Stimulated activated naive CD8-positive, alpha-beta T cell treated with anti-CD3 and anti-CD28 coated beads, Interleukin-15, Interleukin-2, amounts not matched to agents 100 ng/mL and 50 ng/mL, for 24 hours (primary cell): ENCODE data around the gene RNF144A.
A peak's percentile ranks its signal among the peaks of the same experiment; 100 is the strongest.

Experiments used
- H3K27ac Mint-ChIP-seq: one replicate; pipeline ENCODE4 v1.8.0; 2021; ENCODE audit warnings: mild to moderate bottlenecking, mixed read lengths
- H3K27me3 Mint-ChIP-seq: one replicate; pipeline ENCODE4 v1.8.0; 2021; ENCODE audit warnings: mixed read lengths
- H3K36me3 Mint-ChIP-seq: one replicate; pipeline ENCODE4 v1.8.0; 2021; ENCODE audit warnings: low read depth, mixed read lengths
- H3K4me1 Mint-ChIP-seq: one replicate; pipeline ENCODE4 v1.8.0; 2021; ENCODE audit warnings: low read depth, mixed read lengths
- H3K4me3 Mint-ChIP-seq: one replicate; pipeline ENCODE4 v1.8.0; 2021; ENCODE audit warnings: mild to moderate bottlenecking, mixed read lengths
- H3K9me3 Mint-ChIP-seq: one replicate; pipeline ENCODE4 v1.8.0; 2021; ENCODE audit warnings: mixed read lengths

RNF144A gene

DNA sequence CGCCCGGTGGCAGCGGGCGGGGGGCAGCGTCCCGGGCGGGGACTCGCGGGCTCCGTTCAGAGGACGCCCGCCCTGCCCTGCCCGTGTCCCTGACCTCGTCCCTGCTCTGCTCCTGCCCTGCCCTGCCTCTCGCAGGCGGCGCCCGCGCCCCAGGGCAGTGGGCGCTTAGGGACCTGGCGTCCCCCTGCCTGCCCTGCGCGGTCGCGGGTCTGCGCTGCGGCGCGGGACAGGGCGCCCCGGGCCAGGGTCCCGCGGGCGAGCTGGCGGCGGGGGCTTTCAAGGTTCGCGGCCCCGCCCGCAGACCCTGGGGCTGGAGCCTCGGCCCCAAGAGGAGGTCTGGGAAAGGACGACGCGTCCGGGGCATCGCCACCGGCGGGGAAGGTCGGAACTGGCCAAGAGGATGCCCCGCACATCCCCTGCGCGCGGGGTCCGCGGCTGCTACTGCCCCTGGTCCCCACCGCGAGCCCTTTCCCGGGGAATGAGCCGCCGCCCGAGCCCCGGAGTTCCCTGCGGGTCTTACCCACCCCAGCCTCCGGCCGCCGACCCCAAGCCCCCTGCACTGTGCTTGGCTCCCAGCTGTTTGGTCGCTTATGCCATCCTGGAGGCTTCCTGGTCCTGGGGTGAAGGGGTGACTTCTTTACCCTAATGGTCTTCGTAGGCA, 679 bp downstream of the RNF144A start:
- Mint-ChIP-seq H3K36me3 (peaks cover 9% of the 10 kb centered on the region), H3K9me3 (no peaks in the 10 kb centered on the region), H3K4me3 (peak overlapping the region; percentile 74), H3K27me3 (no peaks in the 10 kb centered on the region), H3K4me1 (peaks cover 77% of the 10 kb centered on the region), H3K27ac (peak overlapping the region; percentile 16)

DNA sequence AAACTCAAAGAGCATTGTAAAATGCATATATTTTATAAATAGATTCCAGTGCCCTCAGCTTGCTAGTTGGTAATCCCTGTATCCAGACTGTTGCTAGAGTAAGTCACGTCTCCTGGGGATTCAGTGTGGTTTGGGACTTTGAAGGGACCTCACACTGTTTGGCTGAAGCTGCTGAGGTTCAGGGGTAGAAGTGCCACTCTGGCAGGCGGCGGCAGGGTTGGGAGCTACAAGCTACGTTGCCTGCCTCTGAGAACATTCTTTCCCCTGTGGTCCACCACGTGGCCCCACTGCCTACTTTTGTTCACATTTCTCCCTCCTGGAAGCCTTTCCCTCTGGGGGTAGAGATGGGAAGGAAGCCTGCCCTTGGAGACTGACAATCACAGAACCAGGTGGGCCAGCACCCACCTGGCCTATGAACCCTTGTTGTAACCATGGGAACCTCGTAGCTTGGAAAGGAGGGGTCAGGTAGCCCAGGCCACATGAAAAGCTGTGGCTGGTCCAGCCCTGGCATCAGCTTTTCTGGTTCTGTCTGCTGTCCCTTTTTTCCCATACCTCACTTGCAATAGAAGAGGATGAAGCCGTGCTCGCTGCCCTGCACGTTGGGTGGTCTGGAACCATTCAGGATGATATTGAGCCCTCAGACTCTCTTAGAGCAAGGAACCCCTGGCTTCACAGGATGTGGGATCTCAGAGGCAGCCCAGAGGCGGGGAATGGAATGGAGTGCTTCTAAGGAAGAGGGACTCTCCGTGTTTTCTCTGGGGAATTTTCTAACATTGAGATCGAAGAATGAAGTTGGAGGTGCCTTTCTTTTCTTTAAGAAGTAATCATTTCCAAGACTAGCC, 2.9 kb downstream of the RNF144A start:
- no peak overlapping the region for H3K4me3 Mint-ChIP-seq
- H3K9me3 Mint-ChIP-seq, result no peaks in the 10 kb centered on the region
- H3K36me3 Mint-ChIP-seq, result peaks cover 15% of the 10 kb centered on the region
- peaks cover 78% of the 10 kb centered on the region for H3K4me1 Mint-ChIP-seq
- H3K27me3 Mint-ChIP-seq, result no peaks in the 10 kb centered on the region
- H3K27ac Mint-ChIP-seq, result no peak overlapping the region

DNA sequence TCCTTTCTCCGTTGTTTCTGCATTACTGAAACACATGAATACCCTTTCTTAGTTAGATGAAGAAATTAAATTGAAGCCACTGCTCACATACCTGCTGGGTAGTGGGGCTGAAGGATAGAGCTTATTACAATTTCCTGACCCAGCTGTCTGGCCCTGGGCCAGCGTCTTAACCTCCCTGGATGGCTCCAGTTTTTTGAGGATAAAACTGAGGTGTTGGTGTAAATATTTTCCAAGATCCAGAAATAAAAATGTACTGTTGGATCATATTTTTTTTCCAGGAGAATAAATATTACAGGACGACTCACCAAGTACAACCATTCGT, 3.5 kb downstream of the RNF144A start:
- peaks cover 15% of the 10 kb centered on the region for H3K36me3 Mint-ChIP-seq
- H3K27ac Mint-ChIP-seq, result no peak overlapping the region
- no peaks in the 10 kb centered on the region for H3K27me3 Mint-ChIP-seq
- H3K4me1 Mint-ChIP-seq, result peaks cover 78% of the 10 kb centered on the region
- H3K9me3 Mint-ChIP-seq, result no peaks in the 10 kb centered on the region
- no peak overlapping the region for H3K4me3 Mint-ChIP-seq

DNA sequence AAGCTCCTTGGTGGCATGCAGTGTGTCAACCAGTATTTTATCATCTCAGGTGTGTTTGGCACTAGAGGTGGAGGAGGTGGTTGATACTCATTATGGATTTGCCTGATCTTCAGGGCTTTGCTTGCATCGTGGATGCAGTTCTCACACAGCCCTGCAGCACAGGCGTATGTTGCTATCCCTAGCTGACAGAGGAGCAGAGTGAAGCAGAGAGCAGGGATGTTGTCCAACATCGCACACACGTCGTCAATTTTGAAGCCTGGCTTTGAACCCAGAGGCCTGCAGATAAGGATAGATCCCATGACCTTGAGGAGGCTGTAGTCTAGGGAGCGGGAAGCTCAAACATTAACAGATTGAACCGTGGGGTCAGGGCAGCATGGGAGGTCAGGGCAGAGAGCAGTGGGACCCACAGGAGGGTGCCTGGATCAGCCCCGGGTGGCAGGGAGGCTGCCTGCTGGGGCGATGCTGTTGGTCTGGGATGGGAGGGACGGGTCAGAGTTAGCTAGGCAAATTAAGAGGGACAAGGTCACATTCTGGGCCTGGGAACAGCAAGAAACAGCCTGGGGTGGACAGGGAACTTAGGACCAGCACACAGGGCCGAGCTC, 4.2 kb downstream of the RNF144A start:
- Mint-ChIP-seq H3K27ac (peak overlapping the region; percentile 5), H3K4me3 (no peak overlapping the region), H3K9me3 (no peaks in the 10 kb centered on the region), H3K36me3 (peaks cover 15% of the 10 kb centered on the region), H3K4me1 (peaks cover 73% of the 10 kb centered on the region), H3K27me3 (no peaks in the 10 kb centered on the region)

DNA sequence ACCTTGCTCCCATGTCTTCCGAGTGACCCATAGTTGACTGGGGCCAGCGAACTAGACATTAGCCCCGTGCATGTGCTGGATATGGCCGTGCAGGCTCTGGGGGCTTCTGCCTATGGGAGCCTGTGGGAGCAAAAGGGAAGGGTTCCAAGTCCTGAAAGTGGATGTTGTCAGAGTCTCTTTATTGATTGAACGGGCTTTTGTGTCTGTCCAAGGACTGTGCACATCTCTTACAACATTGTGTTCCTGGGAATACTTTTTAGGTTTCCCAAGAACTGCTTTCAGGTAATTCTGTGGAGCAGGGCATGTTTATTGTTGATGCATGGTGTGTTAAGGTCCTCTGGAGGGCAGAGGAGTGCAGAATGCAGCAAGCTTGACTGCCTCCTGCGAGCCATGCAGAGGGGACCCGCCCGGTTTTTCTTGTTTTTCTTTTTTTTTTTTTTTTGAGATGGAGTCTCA, 5.0 kb downstream of the RNF144A start:
- Mint-ChIP-seq H3K36me3 (peaks cover 15% of the 10 kb centered on the region), H3K4me1 (peaks cover 69% of the 10 kb centered on the region), H3K27me3 (no peaks in the 10 kb centered on the region), H3K4me3 (no peak overlapping the region), H3K9me3 (no peaks in the 10 kb centered on the region), H3K27ac (no peak overlapping the region)

DNA sequence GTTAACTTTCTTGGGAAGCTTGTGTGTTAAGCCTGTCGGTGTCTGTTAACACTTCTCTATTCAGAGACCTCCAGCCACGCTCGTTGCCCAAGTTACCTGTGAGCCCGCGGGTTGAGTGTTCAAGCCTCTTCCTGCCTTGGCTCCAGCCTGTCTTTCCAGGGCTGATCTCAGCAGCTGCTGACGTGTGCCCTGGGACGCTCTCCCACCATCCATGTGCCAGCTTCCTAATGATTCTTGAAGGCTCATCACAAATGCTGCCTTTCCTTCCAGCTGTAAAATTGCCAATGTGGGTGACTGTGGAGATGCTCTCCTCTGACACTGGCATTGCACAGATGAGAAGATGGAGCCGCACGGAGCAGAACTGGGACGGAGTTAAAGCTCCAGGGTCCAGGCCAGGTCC, 6.1 kb downstream of the RNF144A start:
- Mint-ChIP-seq H3K4me3 (no peak overlapping the region), H3K4me1 (peaks cover 73% of the 10 kb centered on the region), H3K27me3 (no peaks in the 10 kb centered on the region), H3K27ac (no peak overlapping the region), H3K9me3 (peaks cover 4% of the 10 kb centered on the region), H3K36me3 (peaks cover 20% of the 10 kb centered on the region)

DNA sequence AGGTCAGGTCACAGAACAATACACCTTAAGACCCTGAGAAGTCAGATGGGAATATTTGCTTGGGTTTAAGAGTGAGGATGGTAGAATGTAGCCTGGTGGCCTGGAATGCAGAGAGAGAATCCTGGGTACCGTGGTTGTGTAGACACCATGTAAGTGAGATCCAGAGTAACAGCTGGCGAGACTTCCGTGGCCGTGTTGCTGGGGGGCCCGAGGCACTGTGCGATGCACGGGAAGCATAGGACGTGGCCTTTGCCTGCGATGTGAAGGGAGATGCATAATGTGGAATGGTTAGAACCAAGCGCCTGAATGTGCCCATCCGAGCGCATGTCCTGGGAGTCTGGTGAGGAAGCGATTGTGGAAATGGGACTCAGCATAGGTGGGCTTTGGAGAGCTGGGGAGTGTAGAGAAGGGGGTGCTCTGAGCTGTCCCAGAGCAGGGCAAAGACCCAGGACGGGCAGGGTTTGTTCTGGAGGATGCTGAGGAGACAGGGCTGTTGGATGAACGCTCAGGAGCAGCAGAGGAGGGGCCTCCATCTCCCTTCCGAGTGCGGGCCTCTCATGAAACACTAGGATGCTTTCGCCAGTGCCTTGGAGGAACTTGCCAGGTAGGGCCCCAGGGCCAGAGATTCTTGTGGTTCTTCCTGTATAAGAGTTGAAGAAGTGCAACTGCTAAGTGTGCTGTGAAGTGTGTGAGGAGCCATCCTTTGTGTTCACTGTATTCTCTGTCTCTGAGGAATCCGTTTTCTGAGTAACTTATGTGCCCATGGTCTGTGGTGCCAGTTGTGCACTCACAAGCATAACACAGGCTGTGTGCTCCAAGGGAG, 7.1 kb downstream of the RNF144A start:
- Mint-ChIP-seq H3K27me3 (no peaks in the 10 kb centered on the region), H3K9me3 (peaks cover 4% of the 10 kb centered on the region), H3K27ac (no peak overlapping the region), H3K36me3 (peaks cover 22% of the 10 kb centered on the region), H3K4me1 (peaks cover 76% of the 10 kb centered on the region), H3K4me3 (no peak overlapping the region)

DNA sequence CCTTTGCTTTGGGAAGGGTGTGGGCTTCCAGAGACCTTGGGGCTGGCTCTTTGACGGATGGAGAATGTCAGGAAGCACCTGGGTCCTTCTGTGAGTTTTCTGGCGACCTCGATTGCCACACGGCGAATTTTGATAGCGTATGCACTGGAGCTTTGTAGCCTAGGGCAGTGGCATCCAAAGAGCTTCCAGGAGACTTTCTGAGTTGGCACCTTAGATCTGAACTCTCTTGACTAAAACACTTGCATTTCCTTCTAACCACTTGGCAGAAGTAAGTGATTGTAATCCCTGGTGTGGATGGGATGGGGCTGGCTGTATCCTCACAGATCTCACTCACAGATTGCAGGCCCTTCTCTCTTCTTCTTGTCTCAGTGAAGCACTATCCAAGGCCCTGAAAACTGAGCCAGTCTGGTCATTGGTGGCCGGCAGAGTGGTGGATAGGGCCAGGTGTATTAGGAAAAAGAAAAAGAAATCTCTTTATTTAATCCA, 7.8 kb downstream of the RNF144A start:
- Mint-ChIP-seq H3K4me3 (no peak overlapping the region), H3K36me3 (peaks cover 24% of the 10 kb centered on the region), H3K27me3 (no peaks in the 10 kb centered on the region), H3K9me3 (peaks cover 4% of the 10 kb centered on the region), H3K4me1 (peaks cover 77% of the 10 kb centered on the region), H3K27ac (no peak overlapping the region)

DNA sequence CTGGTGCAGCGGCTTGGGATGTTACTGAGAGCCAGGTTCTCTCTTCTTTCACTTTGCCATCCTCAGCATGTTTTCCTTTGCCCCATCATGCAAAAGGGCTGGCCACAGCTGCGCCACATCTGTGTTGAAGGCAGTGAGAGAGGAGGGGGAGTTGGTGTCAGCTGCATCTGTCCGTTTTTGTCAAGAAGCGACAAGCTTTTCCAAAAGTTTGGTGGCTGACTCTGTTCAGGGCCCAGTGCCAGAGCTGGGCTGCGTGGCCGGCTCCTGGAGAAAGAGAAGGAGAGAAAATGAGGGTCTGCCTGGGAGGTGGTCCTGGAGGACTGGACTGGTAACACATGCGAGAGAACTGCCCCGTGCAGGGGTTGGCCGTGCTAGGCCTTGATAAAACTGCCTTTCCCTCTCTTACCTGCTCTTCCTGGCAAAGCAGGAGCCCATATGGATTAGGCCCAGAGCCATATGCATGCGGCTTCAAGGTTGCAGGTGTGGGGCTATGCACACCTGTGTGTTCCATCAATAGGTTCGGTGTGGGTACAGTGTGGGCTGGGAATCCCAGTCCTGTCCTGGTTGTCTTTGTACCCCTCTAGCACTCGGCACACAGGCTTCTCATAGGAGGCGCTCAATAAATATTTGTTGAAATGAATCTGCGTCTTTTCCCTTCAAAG, 9.0 kb downstream of the RNF144A start:
- Mint-ChIP-seq H3K4me3 (no peak overlapping the region), H3K27ac (no peak overlapping the region), H3K36me3 (peaks cover 24% of the 10 kb centered on the region), H3K9me3 (peaks cover 4% of the 10 kb centered on the region), H3K27me3 (no peaks in the 10 kb centered on the region), H3K4me1 (peaks cover 68% of the 10 kb centered on the region)

DNA sequence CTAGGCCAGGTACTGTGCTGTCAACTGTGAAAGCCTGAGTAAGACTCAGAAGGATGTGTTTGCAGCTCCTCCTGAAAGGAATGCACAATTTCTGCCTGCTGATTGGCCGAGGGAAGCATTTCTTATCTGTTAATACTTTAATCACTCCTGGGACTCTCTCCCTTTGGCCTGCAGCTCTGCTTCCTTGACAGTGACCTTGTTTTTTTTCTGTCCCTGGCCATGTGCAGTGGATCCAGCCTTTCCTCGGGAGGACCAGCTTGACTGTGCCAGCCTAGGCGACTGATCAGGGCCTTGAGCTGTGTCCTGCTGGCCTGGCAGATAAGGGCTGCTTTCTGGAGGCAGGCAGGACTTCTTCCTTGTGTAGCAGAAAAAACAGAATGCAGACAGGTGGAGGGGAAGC, 10.0 kb downstream of the RNF144A start:
- Mint-ChIP-seq H3K4me1 (peaks cover 64% of the 10 kb centered on the region), H3K27ac (no peak overlapping the region), H3K27me3 (no peaks in the 10 kb centered on the region), H3K4me3 (no peak overlapping the region), H3K9me3 (peaks cover 4% of the 10 kb centered on the region), H3K36me3 (peaks cover 31% of the 10 kb centered on the region)

DNA sequence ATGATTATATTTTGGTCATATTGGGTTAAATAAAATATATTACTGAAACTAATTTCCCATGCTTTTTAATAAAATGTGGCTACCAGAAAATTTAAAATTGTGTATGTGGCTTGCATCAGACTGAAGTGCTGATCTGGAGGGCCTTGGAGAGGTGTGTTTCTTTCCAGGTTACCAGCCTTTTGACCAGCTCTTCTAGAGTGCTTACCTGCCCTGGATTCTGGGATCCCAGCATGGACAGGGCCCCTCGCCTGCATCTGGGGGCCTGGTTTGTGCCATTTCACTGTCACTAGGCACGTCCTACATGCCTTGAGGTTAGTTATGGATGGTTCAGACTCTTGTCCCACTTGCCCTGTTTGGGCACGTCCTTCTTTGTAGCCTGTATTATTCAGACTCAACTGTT, 10.5 kb downstream of the RNF144A start:
- Mint-ChIP-seq H3K27me3 (no peaks in the 10 kb centered on the region), H3K27ac (no peak overlapping the region), H3K36me3 (peaks cover 31% of the 10 kb centered on the region)

DNA sequence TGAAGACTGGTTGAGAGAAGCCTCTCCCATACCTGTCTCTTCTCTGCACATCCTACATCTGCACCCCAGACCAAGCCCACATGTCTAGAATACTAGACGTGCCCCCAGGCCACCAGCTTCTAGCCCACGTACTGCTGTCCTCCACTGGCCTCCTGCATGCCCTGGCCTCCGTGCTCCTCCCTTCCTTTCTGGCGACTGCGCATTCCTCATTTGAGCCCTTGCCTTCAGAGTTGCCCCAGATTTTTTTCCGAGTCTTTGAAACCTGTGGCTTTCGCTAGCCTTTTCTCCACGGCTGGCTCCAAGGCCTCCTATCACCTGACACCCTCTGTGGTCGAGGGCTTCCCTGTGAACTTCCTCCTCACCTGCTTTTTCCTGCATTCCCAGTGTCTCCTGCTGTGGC, 11.2 kb downstream of the RNF144A start:
- Mint-ChIP-seq H3K4me1 (peaks cover 62% of the 10 kb centered on the region), H3K36me3 (peaks cover 28% of the 10 kb centered on the region), H3K27me3 (no peaks in the 10 kb centered on the region), H3K27ac (peak overlapping the region; percentile 50), H3K9me3 (peaks cover 4% of the 10 kb centered on the region), H3K4me3 (no peak overlapping the region)

More for the DNA sequence above, 10.5 kb downstream of the RNF144A start:
- H3K4me1 Mint-ChIP-seq, result peaks cover 64% of the 10 kb centered on the region
- no peak overlapping the region for H3K4me3 Mint-ChIP-seq
- peaks cover 4% of the 10 kb centered on the region for H3K9me3 Mint-ChIP-seq

DNA sequence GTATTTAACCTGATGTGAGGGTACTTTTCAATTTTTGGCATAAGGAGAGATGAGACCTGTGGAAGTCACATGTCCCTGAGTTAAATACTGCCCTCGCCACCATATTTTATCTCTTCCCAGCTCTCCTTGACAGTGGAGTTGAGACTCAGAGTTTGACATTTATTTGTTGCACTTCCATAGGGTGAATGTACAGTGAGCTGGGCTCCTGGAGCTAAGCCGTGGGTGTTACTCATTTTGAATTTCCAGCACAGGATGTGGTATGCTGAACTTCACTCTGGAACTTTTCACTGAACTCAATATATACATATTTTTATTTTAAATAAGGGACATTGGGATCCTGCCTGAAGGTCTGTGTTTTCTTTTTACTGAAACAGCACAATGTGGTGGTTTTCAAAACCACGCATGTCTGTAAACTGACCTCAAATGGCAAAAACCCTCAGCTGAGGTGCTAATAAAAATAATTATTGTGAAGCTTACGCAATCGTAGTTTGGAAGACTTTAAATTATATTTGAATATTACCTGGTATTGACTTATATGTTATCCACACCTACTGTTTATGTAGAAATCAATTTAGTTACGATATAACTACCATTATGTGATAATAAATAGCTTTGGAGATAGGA, 12.1 kb downstream of the RNF144A start:
- Mint-ChIP-seq H3K4me3 (no peak overlapping the region), H3K9me3 (peaks cover 4% of the 10 kb centered on the region), H3K36me3 (peaks cover 24% of the 10 kb centered on the region), H3K27ac (no peak overlapping the region), H3K27me3 (no peaks in the 10 kb centered on the region), H3K4me1 (peaks cover 59% of the 10 kb centered on the region)
